Measurements from ENCODE around the gene GON4L.

GRCh38 chr1:155860970-155861510 lies 4.0 kb upstream of the GON4L start:
- TF ChIP-seq CTCF (IDR thresholded peaks at IDR 0.05 in 4 of 5, conservative IDR thresholded peaks at IDR 0.05 in 1 of 5): no peak
- TF ChIP-seq POLR2A (IDR thresholded peaks at IDR 0.05): no peak
